ENCODE data around the gene TTC33. TPM values are rescaled to one million over a fixed set of nuclear protein-coding genes. Genes with fewer than 3 reads are reported as not detected.

Gene TTC33
- total and polyA plus RNA-seq, 2 of the 4 experiments (the other 2 are of a cell fraction), result 3.1 to 8.1 TPM

DNA sequence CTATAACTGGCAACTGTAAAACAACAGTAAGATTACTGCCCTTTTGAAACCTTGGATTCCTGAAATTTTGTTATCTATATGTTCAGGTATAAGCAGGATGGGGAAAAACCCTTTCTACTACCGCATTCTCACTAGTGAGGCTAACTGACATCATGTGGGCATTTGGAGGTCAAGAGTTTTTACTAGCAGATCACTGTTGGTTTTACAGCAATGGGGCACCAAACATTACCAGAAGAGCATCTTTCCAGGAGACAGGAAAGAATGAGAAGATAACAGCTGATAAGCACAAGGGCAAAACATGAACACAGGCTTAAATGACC, 20.9 kb upstream of the TTC33 start:
- no peak overlapping the region for H2BK20ac ChIP-seq (ENCODE audit: low read depth, low read length)
- H2AFZ ChIP-seq (replicated peaks; ENCODE audit: low read length, poor library complexity), result no peak overlapping the region

More for the DNA sequence above, 20.9 kb upstream of the TTC33 start:
- intact Hi-C loops (cut with micrococcal nuclease), result no loop called here
- Histone ChIP-seq H4K91ac (ENCODE audit: insufficient read depth, low read depth, low read length) (no peak overlapping the region), H4K5ac (ENCODE audit: low read depth, low read length) (no peak overlapping the region), H3K9me3 (ENCODE audit: control insufficient read depth, insufficient read depth, low read length) (no peaks in the 10 kb centered on the region), H3K9ac (ENCODE audit: low read depth, low read length) (no peak overlapping the region), H2AK5ac (ENCODE audit: low read depth, low read length) (no peak overlapping the region), H4K20me1 (ENCODE audit: insufficient read depth, low read length) (peaks cover 43% of the 10 kb centered on the region), H2BK5ac (ENCODE audit: low read depth, low read length, poor library complexity, severe bottlenecking) (no peak overlapping the region), H3K4ac (ENCODE audit: low read depth, low read length) (no peak overlapping the region), H4K8ac (ENCODE audit: low read depth in 2 of 2, low read length in 2 of 2) (no peak overlapping the region), H3K23ac (ENCODE audit: low read depth, low read length) (no peak overlapping the region), H3K4me2 (ENCODE audit: low read depth, low read length) (no peak overlapping the region), H3K79me1 (ENCODE audit: low read depth in 1 of 2, low read length in 2 of 2) (peaks cover 32 to 45% of the 10 kb centered on the region in 2 experiments), H3K27ac (ENCODE audit: insufficient read depth, low read length) (no peak overlapping the region), H3K14ac (replicated peaks; ENCODE audit: low read depth, low read length) (no peak overlapping the region), H2BK120ac (ENCODE audit: low read depth, low read length) (no peak overlapping the region), H3K9me1 (ENCODE audit: insufficient read depth, low read length) (no peaks in the 10 kb centered on the region), H3K18ac (ENCODE audit: low read depth, low read length) (no peak overlapping the region), H2BK15ac (ENCODE audit: low read depth, low read length) (no peak overlapping the region), H3K4me1 (ENCODE audit: control insufficient read depth, insufficient read depth, low read length) (peaks cover 4% of the 10 kb centered on the region), H3K4me3 (ENCODE audit: insufficient read depth, low read depth, low read length) (no peak overlapping the region), H2AK9ac (replicated peaks; ENCODE audit: low read depth, low read length, poor library complexity) (no peak overlapping the region), H3K56ac (ENCODE audit: extremely low read depth, insufficient read depth, low read length) (no peak overlapping the region), H3K27me3 (ENCODE audit: control insufficient read depth, insufficient read depth, low read length) (no peaks in the 10 kb centered on the region), H3K36me3 (ENCODE audit: control insufficient read depth, insufficient read depth, low read length) (peaks cover 20% of the 10 kb centered on the region)
- ATAC-seq (ENCODE audit: low read depth) (no peak), DNase-seq (no peak)
- no TSS peak for BruUV-seq (replicated peaks)
- ChIA-PET POLR2A (ENCODE audit: unreplicated experiment) (no interaction called here), CTCF (no interaction called here)
- in situ Hi-C loops (cut with MboI; ENCODE audit: low sequenced_read_pairs), result no loop called here
- dilution Hi-C loops (cut with HindIII; ENCODE audit: low sequenced_read_pairs, unreplicated experiment), result no loop called here
- WGBS, 2 experiments (ENCODE audit: extremely low coverage in 2 of 2, insufficient read length in 1 of 2), result no CpG with 5 or more reads among the region's 1 CpG
- no peak for TF ChIP-seq MAZ (IDR thresholded peaks at IDR 0.05; ENCODE audit: borderline replicate concordance, low read depth, low read length)
- TF ChIP-seq CEBPB (IDR thresholded peaks at IDR 0.05; ENCODE audit: low read depth, low read length), result no peak
- no peak for TF ChIP-seq POLR2A (IDR thresholded peaks at IDR 0.05; ENCODE audit: low read depth, low read length)
- TF ChIP-seq RCOR1 (IDR thresholded peaks at IDR 0.05; ENCODE audit: insufficient replicate concordance, low read length), result no peak
- TF ChIP-seq MXI1 (IDR thresholded peaks at IDR 0.05; ENCODE audit: borderline replicate concordance, low read depth, low read length), result no peak
- no peak for TF ChIP-seq MAFK (IDR thresholded peaks at IDR 0.05; ENCODE audit: low read depth, low read length)
- TF ChIP-seq BHLHE40 (IDR thresholded peaks at IDR 0.05; ENCODE audit: low read depth, low read length), result no peak
- no peak for TF ChIP-seq CHD1 (IDR thresholded peaks at IDR 0.05; ENCODE audit: low read depth, low read length)
- no peak for TF ChIP-seq NFE2L2 (IDR thresholded peaks at IDR 0.05; ENCODE audit: low read depth, low read length)
- TF ChIP-seq CTCF (conservative IDR thresholded peaks at IDR 0.05; ENCODE audit: low read depth, low read length), result no peak
- no peak for TF ChIP-seq RFX5 (IDR thresholded peaks at IDR 0.05; ENCODE audit: low read depth, low read length)
- TF ChIP-seq RAD21 (IDR thresholded peaks at IDR 0.05; ENCODE audit: low read length), result no peak
- no peak for TF ChIP-seq SMC3 (IDR thresholded peaks at IDR 0.05; ENCODE audit: low read depth, low read length)
- no peak for TF ChIP-seq FOS (IDR thresholded peaks at IDR 0.05; ENCODE audit: low read depth, low read length)
- no peak for TF ChIP-seq USF2 (IDR thresholded peaks at IDR 0.05; ENCODE audit: low read depth, low read length)
- TF ChIP-seq, protein P1, sequence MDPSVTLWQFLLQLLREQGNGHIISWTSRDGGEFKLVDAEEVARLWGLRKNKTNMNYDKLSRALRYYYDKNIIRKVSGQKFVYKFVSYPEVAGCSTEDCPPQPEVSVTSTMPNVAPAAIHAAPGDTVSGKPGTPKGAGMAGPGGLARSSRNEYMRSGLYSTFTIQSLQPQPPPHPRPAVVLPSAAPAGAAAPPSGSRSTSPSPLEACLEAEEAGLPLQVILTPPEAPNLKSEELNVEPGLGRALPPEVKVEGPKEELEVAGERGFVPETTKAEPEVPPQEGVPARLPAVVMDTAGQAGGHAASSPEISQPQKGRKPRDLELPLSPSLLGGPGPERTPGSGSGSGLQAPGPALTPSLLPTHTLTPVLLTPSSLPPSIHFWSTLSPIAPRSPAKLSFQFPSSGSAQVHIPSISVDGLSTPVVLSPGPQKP (IDR thresholded peaks at IDR 0.05; ENCODE audit: borderline replicate concordance, low read depth, low read length), result no peak

All from IMR-90 (cell line).